Testis (tissue), 2 donors: Measurements from ENCODE around the gene GCC1.

Experiments used
- CTCF ChIP-seq, 3 experiments: fragments of 450-650 bp in 2 of 3; fragments of 200-600 bp in 1 of 3; sonication (generic) in 1 of 3; IDR thresholded peaks; one replicate each; pipeline ENCODE4 v1.5.1; 2016 to 2019; ENCODE audit warnings: antibody characterized with exemption in 3 of 3, mild to moderate bottlenecking in 2 of 3, moderate library complexity in 1 of 3
- POLR2A ChIP-seq: fragments of 450-650 bp; IDR thresholded peaks from one replicate; pipeline ENCODE4 v1.6.1; 2017; ENCODE audit warnings: antibody characterized with exemption, mild to moderate bottlenecking, moderate library complexity

GRCh38 chr7:127584648-127585043, 750 bp downstream of the GCC1 start:
- TF ChIP-seq POLR2A, result no peak
- TF ChIP-seq CTCF (IDR thresholded peaks at IDR 0.05), result no peak
